Transverse colon (tissue), 4 donors: ENCODE data around the gene FOXP2. TPM values are rescaled to one million over a fixed set of nuclear protein-coding genes. Genes with fewer than 3 reads are reported as not detected.

Experiments
- DNase-seq: peaks from one replicate; pipeline ENCODE4 v3.0.0-alpha.2; 2019
- H3K27ac ChIP-seq, 4 donors: fragments of 200-600 bp; sonication (generic); 2 replicates each; pipeline ENCODE4 v1.5.1; 2016 to 2018; ENCODE audit warnings: inconsistent platforms in 4 of 4
- H3K27me3 ChIP-seq: fragments of 200-600 bp; sonication (generic); 2 replicates; pipeline ENCODE4 v1.5.1; 2017; ENCODE audit warnings: inconsistent platforms
- H3K36me3 ChIP-seq, 4 donors: fragments of 200-600 bp; sonication (generic); 2 replicates each; pipeline ENCODE4 v1.5.1; 2017 to 2019; ENCODE audit warnings: inconsistent platforms in 4 of 4
- H3K4me1 ChIP-seq, 4 donors: fragments of 200-600 bp; sonication (generic); 2 replicates each; pipeline ENCODE4 v1.5.1; 2017 to 2020; ENCODE audit warnings: inconsistent platforms in 4 of 4
- H3K4me3 ChIP-seq, 4 donors: fragments of 200-600 bp; sonication (generic); 1 replicate in 1 of 4; 2 replicates in 3 of 4; pipeline versions ENCODE4 v1.5.1 to v1.6.1; 2017 to 2019; ENCODE audit warnings: inconsistent platforms in 4 of 4
- H3K9me3 ChIP-seq, 2 donors: fragments of 200-600 bp; sonication (generic); 2 replicates each; pipeline ENCODE4 v1.5.1; 2017 to 2019; ENCODE audit warnings: inconsistent platforms in 2 of 2
- EP300 ChIP-seq: sonication (generic); formaldehyde crosslinking; IDR thresholded peaks from one replicate; pipeline ENCODE4 v1.6.1; 2017; ENCODE audit warnings: antibody characterized with exemption, low read depth
- POLR2A ChIP-seq: fragments of 450-650 bp; IDR thresholded peaks from one replicate; pipeline ENCODE4 v1.6.1; 2016; ENCODE audit warnings: antibody characterized with exemption, mild to moderate bottlenecking, moderate library complexity
- POLR2AphosphoS5 ChIP-seq, 3 donors: sonication (generic); formaldehyde crosslinking; IDR thresholded peaks; one replicate each; pipeline ENCODE4 v1.6.1; 2016; ENCODE audit warnings: antibody characterized with exemption in 3 of 3
- WGBS, 2 donors: methylation state at CpG; one replicate each; pipeline ENCODE4 v1.1.5; 2018; ENCODE audit warnings: low coverage in 1 of 2; 5-methylcytosine and 5-hydroxymethylcytosine counted together
- in situ Hi-C, 4 donors: fragments of 200-750 bp; cut with MboI; loops; one replicate each; pipeline versions ENCODE4 v1.15.0 to v1.15.1; 2017; ENCODE audit warnings: low sequenced_read_pairs in 3 of 4, low pct_ligation_motif_present in 1 of 4, low pct_unique_long_range_greater_than_20kb in 1 of 4
- intact Hi-C: fragments of 100-400 bp; cut with DNase I; formaldehyde crosslinking; loops from one replicate; pipeline ENCODE4 v1.15.1; 2023; ENCODE audit warnings: low total_unique reads
- total RNA-seq, 4 donors: library from RNA; depleted of rRNA; stranded (reverse); fragments of >200 nt; gene quantifications; one replicate each; pipeline ENCODE4 v1.1.0, GENCODE V29; 2016
- TF ChIP-seq, protein P1 (sequence below), 5 experiments: fragments of 200-600 bp in 3 of 5; fragments of 450-650 bp in 2 of 5; sonication (generic) in 3 of 5; IDR thresholded peaks; 1 replicate in 2 of 5; 2 replicates in 3 of 5; pipeline ENCODE4 v1.5.1; 2016 to 2017; ENCODE audit warnings: antibody characterized with exemption in 5 of 5, inconsistent platforms in 3 of 5, mild to moderate bottlenecking in 2 of 5, moderate library complexity in 1 of 5

The FOXP2 gene
- total RNA-seq, 4 donors from 2014 or later = 20.5 to 102 (median 34.0) TPM

DNA sequence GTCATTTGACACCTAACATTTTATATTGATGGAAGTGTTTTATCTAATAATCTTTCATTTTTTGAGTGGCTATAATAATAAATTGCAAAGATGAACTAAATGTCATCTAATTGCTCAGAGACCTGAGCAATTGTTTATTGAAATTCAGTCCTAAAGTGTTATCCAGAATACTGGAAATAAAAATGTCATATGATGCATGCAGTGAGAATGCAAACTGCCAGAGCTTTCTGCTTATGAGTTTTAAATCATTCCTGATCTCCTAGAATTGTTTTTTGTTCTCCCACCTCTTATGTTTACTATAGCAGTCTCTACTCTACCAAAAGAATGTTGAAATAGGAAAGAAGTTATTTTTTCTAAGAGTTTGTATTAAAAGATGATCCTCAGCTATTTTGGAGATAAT is 116.7 kb downstream of the FOXP2 start:
- Histone ChIP-seq H3K4me3 (no peak overlapping the region), H3K9me3 (no peaks in the 10 kb centered on the region), H3K4me1 (peaks cover 0 to 46% (median 12%) of the 10 kb centered on the region in 4 donors), H3K27me3 (no peaks in the 10 kb centered on the region), H3K36me3 (no peaks in the 10 kb centered on the region), H3K27ac (no peak overlapping the region)
- no peak for TF ChIP-seq POLR2A
- TF ChIP-seq EP300 = no peak
- TF ChIP-seq, protein P1, sequence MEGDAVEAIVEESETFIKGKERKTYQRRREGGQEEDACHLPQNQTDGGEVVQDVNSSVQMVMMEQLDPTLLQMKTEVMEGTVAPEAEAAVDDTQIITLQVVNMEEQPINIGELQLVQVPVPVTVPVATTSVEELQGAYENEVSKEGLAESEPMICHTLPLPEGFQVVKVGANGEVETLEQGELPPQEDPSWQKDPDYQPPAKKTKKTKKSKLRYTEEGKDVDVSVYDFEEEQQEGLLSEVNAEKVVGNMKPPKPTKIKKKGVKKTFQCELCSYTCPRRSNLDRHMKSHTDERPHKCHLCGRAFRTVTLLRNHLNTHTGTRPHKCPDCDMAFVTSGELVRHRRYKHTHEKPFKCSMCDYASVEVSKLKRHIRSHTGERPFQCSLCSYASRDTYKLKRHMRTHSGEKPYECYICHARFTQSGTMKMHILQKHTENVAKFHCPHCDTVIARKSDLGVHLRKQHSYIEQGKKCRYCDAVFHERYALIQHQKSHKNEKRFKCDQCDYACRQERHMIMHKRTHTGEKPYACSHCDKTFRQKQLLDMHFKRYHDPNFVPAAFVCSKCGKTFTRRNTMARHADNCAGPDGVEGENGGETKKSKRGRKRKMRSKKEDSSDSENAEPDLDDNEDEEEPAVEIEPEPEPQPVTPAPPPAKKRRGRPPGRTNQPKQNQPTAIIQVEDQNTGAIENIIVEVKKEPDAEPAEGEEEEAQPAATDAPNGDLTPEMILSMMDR (IDR thresholded peaks at IDR 0.05) = no peak
- TF ChIP-seq POLR2AphosphoS5 (IDR thresholded peaks at IDR 0.05) = no peak
- intact Hi-C loops = no loop called here
- no peak for DNase-seq
- in situ Hi-C loops = loop anchor here in 1 of 4 donors (25.0 kb wide), 1 partner anchor 444 kb away; no protein-coding TSS in a partner anchor

DNA sequence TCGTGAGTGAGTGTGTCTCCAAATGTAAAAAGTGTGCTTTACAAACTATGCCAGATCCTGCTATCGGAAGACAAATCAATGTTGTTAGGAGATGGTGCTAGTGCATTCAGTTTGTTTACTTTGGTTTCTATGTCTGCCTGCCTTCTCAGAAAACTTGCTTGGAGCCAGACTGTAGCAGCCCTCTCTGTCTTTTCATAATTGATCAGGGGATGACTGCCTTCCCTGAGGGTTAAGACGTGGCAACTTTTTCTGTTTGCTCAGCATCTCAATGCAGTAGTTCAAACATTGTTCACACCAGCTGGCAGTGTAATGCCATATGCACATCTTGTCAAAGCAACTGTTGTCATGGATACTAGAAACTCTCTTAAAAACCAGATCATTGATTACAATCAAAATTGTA is 118.5 kb downstream of the FOXP2 start:
- Histone ChIP-seq H3K9me3 (no peaks in the 10 kb centered on the region), H3K4me3 (no peak overlapping the region), H3K4me1 (peaks cover 0 to 36% (median 12%) of the 10 kb centered on the region in 4 donors), H3K36me3 (no peaks in the 10 kb centered on the region), H3K27me3 (no peaks in the 10 kb centered on the region), H3K27ac (no peak overlapping the region)
- in situ Hi-C loops = loop anchor here in 1 of 4 donors (25.0 kb wide), 1 partner anchor 446 kb away; no protein-coding TSS in a partner anchor
- TF ChIP-seq, protein P1 (IDR thresholded peaks at IDR 0.05) = no peak
- TF ChIP-seq POLR2AphosphoS5 (IDR thresholded peaks at IDR 0.05) (no peak), POLR2A (no peak), EP300 (no peak)
- intact Hi-C loops = no loop called here
- no peak for DNase-seq
- 47 to 51% methylated on average over 3 of the region's 3 CpGs for WGBS, 2 donors

DNA sequence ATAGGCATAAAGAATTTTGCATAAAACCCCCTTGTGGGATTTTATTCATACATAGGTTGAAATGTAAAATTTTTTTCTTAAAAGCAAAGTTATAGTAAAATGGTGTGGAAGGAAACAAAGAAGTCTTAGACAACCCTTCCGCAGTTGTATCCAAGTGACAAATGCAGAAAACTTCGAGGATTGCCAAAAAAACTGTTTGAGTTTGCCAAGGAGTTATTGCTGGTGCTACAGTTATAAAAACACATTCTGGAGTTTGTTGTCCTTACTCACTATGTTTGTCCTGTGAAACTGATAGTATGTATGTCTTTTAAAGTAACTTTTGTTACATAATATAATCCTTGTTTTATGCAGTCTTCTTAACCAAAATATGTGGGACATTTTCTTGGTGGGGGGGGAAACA is 120.3 kb downstream of the FOXP2 start:
- H3K27ac ChIP-seq = no peak overlapping the region
- no peaks in the 10 kb centered on the region for H3K9me3 ChIP-seq
- no peaks in the 10 kb centered on the region for H3K36me3 ChIP-seq
- DNase-seq = no peak
- no peak overlapping the region for H3K4me3 ChIP-seq
- no peaks in the 10 kb centered on the region for H3K27me3 ChIP-seq
- WGBS, 2 donors = 14 to 23% methylated on average over 2 of the region's 2 CpGs
- in situ Hi-C loops = loop anchor here in 1 of 4 donors (25.0 kb wide), 1 partner anchor 448 kb away; no protein-coding TSS in a partner anchor
- TF ChIP-seq EP300 (no peak), POLR2AphosphoS5 (IDR thresholded peaks at IDR 0.05) (no peak), POLR2A (no peak)
- TF ChIP-seq, protein P1 (IDR thresholded peaks at IDR 0.05) = no peak
- peaks cover 0 to 34% (median 10%) of the 10 kb centered on the region in 4 donors for H3K4me1 ChIP-seq
- intact Hi-C loops = no loop called here

DNA sequence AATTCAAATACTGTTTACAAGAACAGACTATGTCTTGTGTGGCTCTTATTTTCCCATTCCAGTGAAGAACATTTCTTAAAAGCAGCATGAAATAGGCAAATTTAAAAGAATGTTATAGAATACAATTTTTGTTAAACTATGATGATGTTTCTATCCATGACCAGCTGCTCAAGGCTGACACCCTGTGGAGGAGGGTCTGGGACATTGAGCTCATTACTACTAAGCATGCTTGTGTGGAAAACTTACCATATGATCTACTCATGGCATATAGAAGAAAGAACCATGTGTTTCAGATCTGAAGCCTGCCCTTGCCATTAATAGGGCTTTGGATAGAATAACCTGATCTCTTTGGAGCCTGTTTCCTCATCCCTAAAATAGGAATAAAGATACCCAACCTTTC is 125.0 kb downstream of the FOXP2 start:
- in situ Hi-C loops = loop anchor here in 1 of 4 donors (25.0 kb wide), 1 partner anchor 452 kb away; no protein-coding TSS in a partner anchor
- TF ChIP-seq, protein P1 (IDR thresholded peaks at IDR 0.05) = peak in 1 of 5 experiments; percentile 22
- TF ChIP-seq POLR2A (no peak), POLR2AphosphoS5 (IDR thresholded peaks at IDR 0.05) (no peak), EP300 (no peak)
- peak; percentile 7 for DNase-seq

More for the DNA sequence above, 125.0 kb downstream of the FOXP2 start:
- H3K9me3 ChIP-seq = no peaks in the 10 kb centered on the region
- no peaks in the 10 kb centered on the region for H3K36me3 ChIP-seq
- H3K4me1 ChIP-seq = peaks cover 0 to 11% (median 4%) of the 10 kb centered on the region in 4 donors
- no peak overlapping the region for H3K4me3 ChIP-seq
- no peaks in the 10 kb centered on the region for H3K27me3 ChIP-seq
- intact Hi-C loops = no loop called here
- H3K27ac ChIP-seq = no peak overlapping the region
